ENCODE data around the gene GPD1L. TPM values are rescaled to one million over a fixed set of nuclear protein-coding genes. Genes with fewer than 3 reads are reported as not detected.

GPD1L gene
- total RNA-seq, 4 donors from 2014 or later = 80.8 to 168 (median 91.3) TPM

GRCh38 chr3:32202496-32202895, 96.1 kb downstream of the GPD1L start:
- peak overlapping the region; percentile 39 to 77 (median 64) for H3K27ac ChIP-seq
- H3K9me3 ChIP-seq = no peaks in the 10 kb centered on the region
- no peak for DNase-seq
- no peak overlapping the region for H3K4me3 ChIP-seq
- ATAC-seq = no peak
- peaks cover 17 to 26% of the 10 kb centered on the region in 2 donors for H3K4me1 ChIP-seq
- intact Hi-C loops (cut with DNase I; ENCODE audit: low total_unique reads) (no loop called here), in situ Hi-C loops (cut with MboI; ENCODE audit: low sequenced_read_pairs in 4 of 4) (no loop called here)
- no peaks in the 10 kb centered on the region for H3K27me3 ChIP-seq
- TF ChIP-seq POLR2A (IDR thresholded peaks at IDR 0.05) (no peak), CTCF (IDR thresholded peaks at IDR 0.05 in 4 of 5, conservative IDR thresholded peaks at IDR 0.05 in 1 of 5) (no peak)
- no peaks in the 10 kb centered on the region for H3K36me3 ChIP-seq

GRCh38 chr3:32203854-32204253, 97.4 kb downstream of the GPD1L start:
- no peaks in the 10 kb centered on the region for H3K9me3 ChIP-seq
- no peak overlapping the region for H3K4me3 ChIP-seq
- peaks cover 17 to 25% of the 10 kb centered on the region in 2 donors for H3K4me1 ChIP-seq
- DNase-seq = no peak
- ATAC-seq = no peak
- in situ Hi-C loops (cut with MboI; ENCODE audit: low sequenced_read_pairs in 4 of 4) (no loop called here), intact Hi-C loops (cut with DNase I; ENCODE audit: low total_unique reads) (no loop called here)
- no peaks in the 10 kb centered on the region for H3K27me3 ChIP-seq
- no peaks in the 10 kb centered on the region for H3K36me3 ChIP-seq
- TF ChIP-seq POLR2A (IDR thresholded peaks at IDR 0.05) = no peak
- no peak for TF ChIP-seq CTCF (IDR thresholded peaks at IDR 0.05 in 4 of 5, conservative IDR thresholded peaks at IDR 0.05 in 1 of 5)
- no peak overlapping the region for H3K27ac ChIP-seq

- no peak overlapping the region for H3K4me3 ChIP-seq
- no peak overlapping the region for H3K27ac ChIP-seq
- DNase-seq (no peak), ATAC-seq (no peak)
- no peaks in the 10 kb centered on the region for H3K27me3 ChIP-seq
- H3K4me1 ChIP-seq = no peaks in the 10 kb centered on the region
- no peaks in the 10 kb centered on the region for H3K9me3 ChIP-seq
- intact Hi-C loops (cut with DNase I; ENCODE audit: low total_unique reads) = no loop called here
- no peaks in the 10 kb centered on the region for H3K36me3 ChIP-seq
- TF ChIP-seq POLR2A (IDR thresholded peaks at IDR 0.05) (no peak), CTCF (IDR thresholded peaks at IDR 0.05 in 4 of 5, conservative IDR thresholded peaks at IDR 0.05 in 1 of 5) (no peak)
- in situ Hi-C loops (cut with MboI; ENCODE audit: low sequenced_read_pairs in 4 of 4) = no loop called here
Measured at GRCh38 chr3:32208447-32208846, 102.0 kb downstream of the GPD1L start.

GRCh38 chr3:32215185-32215584, 108.8 kb downstream of the GPD1L start:
- no peaks in the 10 kb centered on the region for H3K9me3 ChIP-seq
- TF ChIP-seq POLR2A (IDR thresholded peaks at IDR 0.05) (no peak), CTCF (IDR thresholded peaks at IDR 0.05 in 4 of 5, conservative IDR thresholded peaks at IDR 0.05 in 1 of 5) (no peak)
- H3K4me1 ChIP-seq = no peaks in the 10 kb centered on the region
- H3K36me3 ChIP-seq = no peaks in the 10 kb centered on the region
- intact Hi-C loops (cut with DNase I; ENCODE audit: low total_unique reads) = no loop called here
- in situ Hi-C loops (cut with MboI; ENCODE audit: low sequenced_read_pairs in 4 of 4) = no loop called here
- DNase-seq (no peak), ATAC-seq (no peak)
- no peaks in the 10 kb centered on the region for H3K27me3 ChIP-seq
- H3K4me3 ChIP-seq = no peak overlapping the region
- no peak overlapping the region for H3K27ac ChIP-seq

- DNase-seq = no peak
- Histone ChIP-seq H3K27me3 (no peaks in the 10 kb centered on the region), H3K4me3 (no peak overlapping the region), H3K9me3 (no peaks in the 10 kb centered on the region), H3K36me3 (no peaks in the 10 kb centered on the region), H3K27ac (no peak overlapping the region), H3K4me1 (no peaks in the 10 kb centered on the region)
- in situ Hi-C loops (cut with MboI; ENCODE audit: low sequenced_read_pairs in 4 of 4) (no loop called here), intact Hi-C loops (cut with DNase I; ENCODE audit: low total_unique reads) (no loop called here)
- no peak for ATAC-seq
- TF ChIP-seq POLR2A (IDR thresholded peaks at IDR 0.05) (no peak), CTCF (IDR thresholded peaks at IDR 0.05 in 4 of 5, conservative IDR thresholded peaks at IDR 0.05 in 1 of 5) (no peak)
Measured at GRCh38 chr3:32216172-32216783, 109.9 kb downstream of the GPD1L start.

All from gastrocnemius medialis (tissue), 4 donors.